Epithelial cell of esophagus (primary cell): Measurements from ENCODE around the gene FLNB.

Experiments used
- DNase-seq: peaks from one replicate; pipeline ENCODE4 v3.0.0; 2010; ENCODE audit warnings: low read depth
- H3K4me3 ChIP-seq: 2 replicates; pipeline ENCODE4 v1.5.1; 2011; ENCODE audit warnings: mild to moderate bottlenecking, low read length, control low read depth
- CTCF ChIP-seq: IDR thresholded peaks from 2 replicates; pipeline ENCODE4 v1.5.1; 2011; ENCODE audit warnings: low read depth, mild to moderate bottlenecking, low read length, control low read depth, inconsistent platforms; ENCODE audit not compliant: insufficient read depth; ENCODE audit errors: missing control alignments

Gene FLNB

GRCh38 chr3:58191361-58191991 lies 183.3 kb downstream of the FLNB start:
- H3K4me3 ChIP-seq: no peak overlapping the region
- no peak for TF ChIP-seq CTCF
- DNase-seq: no peak

- TF ChIP-seq CTCF: no peak
- no peak for DNase-seq
Observed at GRCh38 chr3:58192069-58192468, 183.8 kb downstream of the FLNB start.

GRCh38 chr3:58193682-58194407 lies 185.6 kb downstream of the FLNB start:
- no peak for TF ChIP-seq CTCF
- DNase-seq: no peak
- no peak overlapping the region for H3K4me3 ChIP-seq

More at GRCh38 chr3:58192069-58192468, 183.8 kb downstream of the FLNB start:
- no peak overlapping the region for H3K4me3 ChIP-seq

GRCh38 chr3:58197588-58197987 lies 189.4 kb downstream of the FLNB start:
- no peak for DNase-seq
- TF ChIP-seq CTCF: no peak
- no peak overlapping the region for H3K4me3 ChIP-seq

GRCh38 chr3:58198362-58198761 lies 190.1 kb downstream of the FLNB start:
- H3K4me3 ChIP-seq: no peak overlapping the region
- TF ChIP-seq CTCF: no peak
- DNase-seq: peak; percentile 60

- no peak for DNase-seq
- no peak for TF ChIP-seq CTCF
- no peak overlapping the region for H3K4me3 ChIP-seq
Observed at GRCh38 chr3:58198804-58199203, 190.6 kb downstream of the FLNB start.
